H9 (cell line): Measurements from ENCODE around the gene TEAD1. TPM values are rescaled to one million over a fixed set of nuclear protein-coding genes. Genes with fewer than 3 reads are reported as not detected.

ENCODE experiments used
- DNase-seq: peaks from one replicate; pipeline ENCODE4 v3.0.0-alpha.2; 2017
- H2AFZ ChIP-seq: one replicate; pipeline ENCODE4 v1.6.1; 2013; ENCODE audit warnings: mild to moderate bottlenecking, low read length, control low read depth, moderate library complexity
- H2AK5ac ChIP-seq: 2 replicates; pipeline ENCODE4 v1.6.1; 2013; ENCODE audit warnings: low read length, control low read depth, mixed read lengths; ENCODE audit not compliant: insufficient read length
- H2BK120ac ChIP-seq: one replicate; pipeline ENCODE4 v1.6.1; 2013; ENCODE audit warnings: low read depth, mild to moderate bottlenecking, low read length, control low read depth, inconsistent platforms; ENCODE audit not compliant: poor library complexity, severe bottlenecking
- H2BK12ac ChIP-seq: 2 replicates; pipeline ENCODE4 v1.6.1; 2013; ENCODE audit warnings: low read length, control low read depth, mixed read lengths, low read depth; ENCODE audit not compliant: insufficient read length
- H2BK15ac ChIP-seq: 2 replicates; pipeline ENCODE4 v1.6.1; 2013; ENCODE audit warnings: low read depth, low read length, control low read depth
- H2BK20ac ChIP-seq: one replicate; pipeline ENCODE4 v1.6.1; 2013; ENCODE audit warnings: low read depth, mild to moderate bottlenecking, low read length, control low read depth, inconsistent platforms; ENCODE audit not compliant: poor library complexity, severe bottlenecking
- H2BK5ac ChIP-seq: 2 replicates; pipeline ENCODE4 v1.6.1; 2013; ENCODE audit warnings: low read length, control low read depth, mixed read lengths; ENCODE audit not compliant: insufficient read length
- H3K14ac ChIP-seq: 2 replicates; pipeline ENCODE4 v1.6.1; 2013; ENCODE audit warnings: low read length, control low read depth; ENCODE audit not compliant: insufficient read depth
- H3K18ac ChIP-seq: 2 replicates; pipeline ENCODE4 v1.6.1; 2013; ENCODE audit warnings: low read depth, mild to moderate bottlenecking, mixed read lengths, low read length, control low read depth; ENCODE audit not compliant: insufficient read length
- H3K23ac ChIP-seq: 2 replicates; pipeline ENCODE4 v1.6.1; 2013; ENCODE audit warnings: low read length, control low read depth, mixed read lengths, low read depth; ENCODE audit not compliant: insufficient read length
- H3K23me2 ChIP-seq: 2 replicates; pipeline ENCODE4 v1.6.1; 2013; ENCODE audit warnings: low read depth, mild to moderate bottlenecking, mixed read lengths, low read length, control low read depth; ENCODE audit not compliant: insufficient read length, poor library complexity, severe bottlenecking
- H3K27ac ChIP-seq: 2 replicates; pipeline ENCODE4 v1.5.1; 2013; ENCODE audit warnings: low read length, control low read depth, mixed read lengths, low read depth; ENCODE audit not compliant: insufficient read length
- H3K27me3 ChIP-seq: 2 replicates; pipeline ENCODE4 v1.6.1; 2013; ENCODE audit warnings: low read length, control low read depth, inconsistent platforms; ENCODE audit not compliant: insufficient read depth
- H3K4ac ChIP-seq: 2 replicates; pipeline ENCODE4 v1.6.1; 2013; ENCODE audit warnings: low read depth, mild to moderate bottlenecking, control low read depth, inconsistent platforms, low read length, moderate library complexity
- H3K4me1 ChIP-seq: 2 replicates; pipeline ENCODE4 v1.6.1; 2013; ENCODE audit warnings: low read length, control low read depth, inconsistent platforms; ENCODE audit not compliant: insufficient read depth
- H3K4me2 ChIP-seq: 2 replicates; pipeline ENCODE4 v1.6.1; 2013; ENCODE audit warnings: low read length, control low read depth, mixed read lengths; ENCODE audit not compliant: insufficient read length, insufficient read depth
- H3K56ac ChIP-seq: 2 replicates; pipeline ENCODE4 v1.6.1; 2013; ENCODE audit warnings: low read depth, mild to moderate bottlenecking, mixed read lengths, low read length, control low read depth; ENCODE audit not compliant: insufficient read length
- H3K79me1 ChIP-seq: 2 replicates; pipeline ENCODE4 v1.6.1; 2013; ENCODE audit warnings: low read depth, mild to moderate bottlenecking, moderate library complexity, low read length, control low read depth, inconsistent platforms; ENCODE audit not compliant: insufficient read depth, poor library complexity, severe bottlenecking
- H3K79me2 ChIP-seq: 2 replicates; pipeline ENCODE4 v1.6.1; 2013; ENCODE audit warnings: low read length, control low read depth, inconsistent platforms; ENCODE audit not compliant: insufficient read depth
- H3K9ac ChIP-seq: 2 replicates; pipeline ENCODE4 v1.6.1; 2013; ENCODE audit warnings: low read length, control low read depth, mixed read lengths; ENCODE audit not compliant: insufficient read length; ENCODE audit errors: extremely low read depth
- H3K9me3 ChIP-seq: one replicate; pipeline ENCODE4 v1.6.1; 2013; ENCODE audit warnings: low read depth, low read length, inconsistent platforms; ENCODE audit not compliant: control insufficient read depth
- H3T11ph ChIP-seq: one replicate; pipeline ENCODE4 v1.6.1; 2013; ENCODE audit warnings: mild to moderate bottlenecking, low read length, control low read depth, inconsistent platforms
- H4K20me1 ChIP-seq: one replicate; pipeline ENCODE4 v1.6.1; 2013; ENCODE audit not compliant: control insufficient read depth, insufficient read length, insufficient read depth
- H4K5ac ChIP-seq: 2 replicates; pipeline ENCODE4 v1.6.1; 2013; ENCODE audit warnings: low read depth, mild to moderate bottlenecking, mixed read lengths, low read length, control low read depth; ENCODE audit not compliant: insufficient read length
- H4K8ac ChIP-seq: replicated peaks from 2 replicates; pipeline ENCODE4 v1.6.1; 2013; ENCODE audit warnings: low read length, control low read depth, mixed read lengths, low read depth; ENCODE audit not compliant: insufficient read length
- H4K91ac ChIP-seq: 2 replicates; pipeline ENCODE4 v1.6.1; 2013; ENCODE audit warnings: low read depth, mild to moderate bottlenecking, moderate library complexity, mixed read lengths, low read length, control low read depth; ENCODE audit not compliant: insufficient read length
- H3K27ac Mint-ChIP-seq, 3 experiments: 2 replicates in 2 of 3; 3 replicates in 1 of 3; pipeline ENCODE4 v1.8.0; 2020 to 2021; ENCODE audit warnings: mixed read lengths in 3 of 3, mild to moderate bottlenecking in 1 of 3, moderate library complexity in 1 of 3
- H3K27me3 Mint-ChIP-seq: 2 replicates; pipeline ENCODE4 v1.8.0; 2021; ENCODE audit warnings: low read depth, mild to moderate bottlenecking, moderate library complexity, mixed read lengths
- H3K36me3 Mint-ChIP-seq, 3 experiments: 2 replicates in 2 of 3; 3 replicates in 1 of 3; pipeline ENCODE4 v1.8.0; 2020 to 2021; ENCODE audit warnings: low read depth in 3 of 3, mixed read lengths in 3 of 3; ENCODE audit not compliant: insufficient read depth in 1 of 3
- H3K4me1 Mint-ChIP-seq, 2 experiments: 2 replicates each; pipeline ENCODE4 v1.8.0; 2020; ENCODE audit warnings: mixed read lengths in 2 of 2
- H3K4me3 Mint-ChIP-seq, 2 experiments: 2 replicates in 1 of 2; 3 replicates in 1 of 2; pipeline ENCODE4 v1.8.0; 2020 to 2021; ENCODE audit warnings: mild to moderate bottlenecking in 2 of 2, mixed read lengths in 2 of 2, moderate library complexity in 1 of 2
- H3K9me3 Mint-ChIP-seq, 2 experiments: 2 replicates in 1 of 2; 3 replicates in 1 of 2; pipeline ENCODE4 v1.8.0; 2020; ENCODE audit warnings: mild to moderate bottlenecking in 2 of 2, mixed read lengths in 2 of 2, moderate library complexity in 1 of 2
- whole genome bisulfite sequencing: extraction: QIAGEN DNeasy Blood & Tissue Kit; methylation state at CpG from one replicate; pipeline ENCODE4 v1.1.7; 2013; ENCODE audit warnings: missing lambda C conversion rate, low lambda C conversion rate, mixed read lengths; ENCODE audit not compliant: insufficient read length; ENCODE audit errors: extremely low coverage; 5-methylcytosine and 5-hydroxymethylcytosine counted together
- total RNA-seq: library from RNA; stranded (reverse); gene quantifications from 2 replicates; pipeline ENCODE4 v1.2.1, GENCODE V29; 2021
- TF ChIP-seq, protein P1 (sequence below): fragments of 200-600 bp; sonication (generic); conservative IDR thresholded peaks from 3 replicates; pipeline ENCODE4 v1.8.0; 2021; ENCODE audit warnings: antibody characterized with exemption, mild to moderate bottlenecking

The TEAD1 gene
- total RNA-seq, 1 experiment from 2014 or later = 75.1 TPM

DNA sequence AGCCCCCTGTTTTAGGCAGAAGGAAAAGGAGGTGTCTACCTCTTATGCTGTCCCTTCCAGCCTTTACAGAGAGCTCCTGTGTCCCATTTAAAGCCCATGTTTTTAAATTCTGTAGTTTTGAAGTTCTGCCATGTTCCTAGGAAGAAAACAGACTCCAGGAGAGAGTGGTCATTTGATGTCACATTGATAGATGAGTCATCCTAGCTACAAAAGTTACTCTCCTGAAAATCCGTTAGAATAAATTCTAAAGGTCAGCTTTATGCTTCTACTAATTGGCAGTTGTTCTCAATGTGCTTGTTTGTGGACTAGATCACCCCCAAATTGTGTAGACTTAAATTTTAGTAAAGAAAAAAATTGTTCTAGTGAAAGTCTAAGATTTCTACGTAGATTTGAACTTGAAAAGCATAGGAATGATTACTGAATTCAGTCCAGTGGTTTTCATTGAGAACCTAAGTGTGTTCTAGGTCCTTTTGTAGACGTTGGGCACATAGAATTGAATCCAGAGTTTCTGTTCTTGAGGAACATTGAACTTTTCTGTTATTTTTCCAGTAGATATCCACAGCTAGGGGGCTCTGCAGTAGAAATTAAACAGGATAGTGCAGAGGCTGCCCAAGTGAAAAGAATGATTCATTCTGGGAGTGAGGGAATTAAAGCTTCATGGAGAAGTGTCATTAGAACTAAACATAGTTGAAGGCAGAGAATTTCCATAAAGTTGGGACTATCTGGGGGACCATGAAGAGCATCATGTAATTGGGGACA is 194.3 kb downstream of the TEAD1 start:
- Histone ChIP-seq H3K9me3 (no peaks in the 10 kb centered on the region), H2BK20ac (no peak overlapping the region), H3K56ac (no peak overlapping the region), H4K5ac (no peak overlapping the region), H3K23ac (no peak overlapping the region), H3K14ac (no peak overlapping the region), H3K4me1 (peaks cover 17% of the 10 kb centered on the region; the same call in 1 of the 2 replicates), H2AFZ (no peak overlapping the region), H2BK120ac (no peak overlapping the region), H2BK12ac (no peak overlapping the region), H3K4me2 (no peak overlapping the region), H3K4ac (no peak overlapping the region), H4K8ac (no peak overlapping the region), H3T11ph (no peak overlapping the region), H2AK5ac (no peak overlapping the region), H3K79me2 (no peaks in the 10 kb centered on the region), H3K27ac (no peak overlapping the region), H4K91ac (no peak overlapping the region), H3K9ac (no peak overlapping the region), H2BK15ac (no peak overlapping the region), H3K23me2 (no peaks in the 10 kb centered on the region), H3K27me3 (no peaks in the 10 kb centered on the region), H2BK5ac (no peak overlapping the region), H3K79me1 (no peaks in the 10 kb centered on the region), H3K18ac (no peak overlapping the region), H4K20me1 (no peaks in the 10 kb centered on the region)
- WGBS = no CpG with 5 or more reads among the region's 3 CpGs
- Mint-ChIP-seq H3K4me1 (peaks cover 50 to 55% of the 10 kb centered on the region in 2 experiments), H3K9me3 (no peaks in the 10 kb centered on the region; a peak in 1 of 5 replicates), H3K36me3 (peaks cover 12 to 20% (median 14%) of the 10 kb centered on the region in 3 experiments; a peak in 6 of 7 replicates), H3K27me3 (no peaks in the 10 kb centered on the region), H3K27ac (peak overlapping the region in 2 of 3 experiments; percentile 36 to 47; a peak in 3 of 7 replicates), H3K4me3 (no peak overlapping the region)
- DNase-seq = no peak
- TF ChIP-seq, protein P1, sequence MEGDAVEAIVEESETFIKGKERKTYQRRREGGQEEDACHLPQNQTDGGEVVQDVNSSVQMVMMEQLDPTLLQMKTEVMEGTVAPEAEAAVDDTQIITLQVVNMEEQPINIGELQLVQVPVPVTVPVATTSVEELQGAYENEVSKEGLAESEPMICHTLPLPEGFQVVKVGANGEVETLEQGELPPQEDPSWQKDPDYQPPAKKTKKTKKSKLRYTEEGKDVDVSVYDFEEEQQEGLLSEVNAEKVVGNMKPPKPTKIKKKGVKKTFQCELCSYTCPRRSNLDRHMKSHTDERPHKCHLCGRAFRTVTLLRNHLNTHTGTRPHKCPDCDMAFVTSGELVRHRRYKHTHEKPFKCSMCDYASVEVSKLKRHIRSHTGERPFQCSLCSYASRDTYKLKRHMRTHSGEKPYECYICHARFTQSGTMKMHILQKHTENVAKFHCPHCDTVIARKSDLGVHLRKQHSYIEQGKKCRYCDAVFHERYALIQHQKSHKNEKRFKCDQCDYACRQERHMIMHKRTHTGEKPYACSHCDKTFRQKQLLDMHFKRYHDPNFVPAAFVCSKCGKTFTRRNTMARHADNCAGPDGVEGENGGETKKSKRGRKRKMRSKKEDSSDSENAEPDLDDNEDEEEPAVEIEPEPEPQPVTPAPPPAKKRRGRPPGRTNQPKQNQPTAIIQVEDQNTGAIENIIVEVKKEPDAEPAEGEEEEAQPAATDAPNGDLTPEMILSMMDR = peak; percentile 51
